ENCODE measurements around the gene RADIL.

Gene RADIL

GRCh38 chr7:4882169-4883032 lies 1.1 kb downstream of the RADIL start:
- no peak for FAIRE-seq

- FAIRE-seq: no peak
These were observed 3.3 kb downstream of the RADIL start for GRCh38 chr7:4880218-4880617.

- FAIRE-seq: no peak
These were observed 4.0 kb downstream of the RADIL start for GRCh38 chr7:4879396-4880081.

GRCh38 chr7:4878336-4879335 lies 4.9 kb downstream of the RADIL start:
- FAIRE-seq: no peak

GRCh38 chr7:4876586-4876985 lies 6.9 kb downstream of the RADIL start:
- no peak for FAIRE-seq

GRCh38 chr7:4875391-4875790 lies 8.1 kb downstream of the RADIL start:
- no peak for FAIRE-seq

GRCh38 chr7:4873071-4873944 lies 10.2 kb downstream of the RADIL start:
- no peak for FAIRE-seq

GRCh38 chr7:4871930-4872675 lies 11.4 kb downstream of the RADIL start:
- no peak for FAIRE-seq

GRCh38 chr7:4871056-4871680 lies 12.3 kb downstream of the RADIL start:
- no peak for FAIRE-seq

- FAIRE-seq: no peak
These were observed 15.0 kb downstream of the RADIL start for GRCh38 chr7:4868493-4868892.

GRCh38 chr7:4866528-4867496 lies 16.7 kb downstream of the RADIL start:
- FAIRE-seq: no peak

- FAIRE-seq: no peak
These were observed 21.4 kb downstream of the RADIL start for GRCh38 chr7:4862156-4862555.

GRCh38 chr7:4861673-4862072 lies 21.8 kb downstream of the RADIL start, which contains the start of gene PAPOLB:
PAPOLB (minus strand) TSS chr7:4862030; CDS start chr7:4861810, 220 bp downstream.
- no peak for FAIRE-seq

GRCh38 chr7:4861227-4861626 lies 22.3 kb downstream of the RADIL start:
- no peak for FAIRE-seq

- FAIRE-seq: no peak
These were observed 26.3 kb downstream of the RADIL start for GRCh38 chr7:4857189-4857588.

GRCh38 chr7:4856336-4857057 lies 27.0 kb downstream of the RADIL start:
- no peak for FAIRE-seq

- no peak for FAIRE-seq
These were observed 28.6 kb downstream of the RADIL start for GRCh38 chr7:4854916-4855315.
